Activated T-cell treated with anti-CD3 and anti-CD28 coated beads for 4 hours (primary cell): Measurements from ENCODE around the gene SPATA21.
"Not testable (repeated sequence)": the region's sequence is repeated elsewhere in the genome, so short reads cannot be mapped to it uniquely, and the experiment has no call there.

Experiments used
- DNase-seq: peaks from one replicate; pipeline ENCODE4 v3.0.0-alpha.2; 2020

The SPATA21 gene

DNA sequence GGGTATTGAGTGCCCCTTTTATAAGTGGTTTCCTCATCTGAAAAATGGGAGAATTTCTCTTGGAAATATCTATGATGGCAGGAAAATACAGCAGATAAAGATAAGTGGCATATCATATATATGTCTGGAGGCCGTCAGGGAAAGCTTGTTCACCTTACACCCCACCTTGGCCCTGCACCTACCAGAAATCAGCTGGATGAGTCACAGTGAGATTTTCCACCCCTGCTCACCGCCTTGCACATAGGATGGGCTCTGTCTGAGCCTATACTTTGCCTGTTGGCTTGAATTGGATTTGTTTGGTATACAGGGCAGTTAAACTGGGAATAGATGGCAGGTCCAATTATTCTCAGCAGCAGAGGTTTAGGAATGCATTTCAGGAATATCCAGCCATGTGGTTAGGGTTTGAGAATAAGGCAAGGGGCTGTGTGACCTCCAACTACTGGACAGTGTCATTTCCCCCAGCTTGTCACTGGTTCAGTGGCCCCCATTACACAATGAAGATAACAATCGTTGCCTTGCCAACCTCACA is at the start of gene SPATA21:
Gene SPATA21 (minus strand): TSS at position 479 of the 529 bp plus-strand sequence. CDS start 6,053 bp downstream, outside the sequence.
- no peak for DNase-seq

- not testable (repeated sequence) for DNase-seq
These were observed 49.8 kb upstream of the SPATA21 start for GRCh38 chr1:16487011-16487410.

- DNase-seq: not testable (repeated sequence)
These were observed 49.1 kb upstream of the SPATA21 start for GRCh38 chr1:16486316-16486715.

DNA sequence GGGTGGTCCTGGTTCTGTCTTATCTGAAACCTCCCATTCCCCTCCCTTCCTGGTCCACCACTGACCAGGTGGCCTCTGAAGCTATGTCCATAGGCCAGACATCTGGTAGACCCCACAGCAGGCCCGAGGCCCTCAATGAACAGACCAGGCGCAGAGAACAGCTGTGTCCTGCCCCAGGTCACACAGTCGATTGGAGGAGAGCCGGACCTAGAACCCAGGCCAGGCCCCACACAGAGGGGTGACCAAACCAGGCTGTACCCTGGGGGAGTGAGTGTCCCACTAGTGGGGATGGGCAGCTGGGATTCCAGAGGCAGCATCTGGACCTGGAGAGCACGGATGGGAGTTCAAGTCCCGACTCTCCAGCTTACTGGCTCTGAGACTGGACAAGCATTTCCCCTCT is 47.7 kb upstream of the SPATA21 start:
- DNase-seq: no peak

DNA sequence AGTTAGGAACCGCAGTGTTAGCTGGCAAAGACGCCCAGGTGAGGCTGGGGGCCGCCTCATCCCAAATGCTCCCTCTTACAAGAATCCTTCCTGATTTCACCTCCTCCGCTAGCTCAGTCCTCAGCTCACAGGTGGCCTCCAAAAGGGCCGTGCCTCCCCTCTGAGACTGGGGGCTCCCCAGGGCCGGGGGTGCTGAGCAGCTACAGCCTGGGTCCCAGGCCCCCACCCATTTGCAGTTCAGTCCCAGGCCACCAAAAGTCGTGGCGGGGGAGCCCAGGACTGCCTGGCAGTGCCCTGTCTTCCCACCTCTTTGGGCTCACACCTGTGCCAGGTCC is 47.2 kb upstream of the SPATA21 start:
- no peak for DNase-seq

DNA sequence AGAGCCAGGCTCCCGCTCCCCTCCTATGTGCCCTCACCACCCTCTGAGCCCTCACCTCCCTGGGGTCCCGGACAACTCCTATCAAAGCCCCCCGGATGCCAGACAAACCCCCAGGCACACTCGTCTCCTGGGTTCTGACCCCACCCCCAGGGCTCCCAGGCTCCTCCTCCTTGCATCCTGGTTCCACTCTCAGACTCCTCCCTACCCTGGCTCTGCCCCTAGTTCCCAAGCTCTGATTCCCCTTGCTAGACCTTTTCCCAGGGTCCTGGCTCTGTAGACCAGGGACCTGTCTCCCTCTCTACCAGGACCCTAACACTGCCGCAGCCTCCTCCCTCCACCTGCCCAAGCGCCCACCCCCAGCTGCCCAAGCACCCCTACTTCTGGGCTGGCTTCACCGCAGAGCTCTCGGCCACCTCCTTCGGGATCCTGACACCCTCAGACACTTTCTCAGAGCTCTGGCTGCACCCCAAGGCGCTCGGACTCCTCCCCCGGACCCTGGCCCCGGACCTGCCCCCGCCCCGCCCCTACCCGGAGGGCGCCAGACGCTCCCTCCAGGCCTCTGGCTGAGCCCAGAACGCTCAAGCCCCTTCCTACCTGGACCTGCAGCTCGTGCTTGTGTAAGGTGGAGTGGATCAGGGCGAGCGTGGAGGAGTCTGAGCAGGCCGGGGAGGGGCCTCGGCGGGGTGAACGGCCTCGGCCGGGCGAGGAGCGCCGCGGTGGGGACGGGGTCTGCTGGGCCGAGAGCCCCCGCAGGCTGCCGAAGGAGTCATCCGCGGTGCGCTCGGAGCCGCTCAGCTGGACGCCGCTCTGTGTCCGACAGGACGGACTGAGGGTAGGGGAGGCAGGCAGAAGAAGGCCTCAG is 46.6 kb upstream of the SPATA21 start:
- DNase-seq: not testable (repeated sequence)

DNA sequence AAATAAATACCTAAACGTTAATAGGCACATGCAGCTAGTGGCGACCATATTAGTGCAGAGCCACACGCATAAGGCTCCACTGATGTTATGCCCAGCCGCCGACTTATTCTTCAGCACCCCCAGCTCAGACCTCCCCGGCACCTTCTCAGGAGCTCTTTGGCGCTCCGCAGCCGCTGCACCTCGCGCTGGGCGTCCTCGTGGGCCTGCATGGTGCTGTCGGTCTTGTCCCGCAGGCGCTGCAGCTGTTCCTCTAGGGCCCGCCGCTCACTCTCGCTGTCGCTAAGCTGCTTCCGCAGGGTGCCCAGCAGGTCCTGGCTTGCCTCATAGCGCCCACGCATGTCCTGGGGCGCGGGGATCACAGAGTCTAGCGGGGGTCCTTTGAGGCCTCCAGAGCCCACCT is 45.9 kb upstream of the SPATA21 start:
- not testable (repeated sequence) for DNase-seq

DNA sequence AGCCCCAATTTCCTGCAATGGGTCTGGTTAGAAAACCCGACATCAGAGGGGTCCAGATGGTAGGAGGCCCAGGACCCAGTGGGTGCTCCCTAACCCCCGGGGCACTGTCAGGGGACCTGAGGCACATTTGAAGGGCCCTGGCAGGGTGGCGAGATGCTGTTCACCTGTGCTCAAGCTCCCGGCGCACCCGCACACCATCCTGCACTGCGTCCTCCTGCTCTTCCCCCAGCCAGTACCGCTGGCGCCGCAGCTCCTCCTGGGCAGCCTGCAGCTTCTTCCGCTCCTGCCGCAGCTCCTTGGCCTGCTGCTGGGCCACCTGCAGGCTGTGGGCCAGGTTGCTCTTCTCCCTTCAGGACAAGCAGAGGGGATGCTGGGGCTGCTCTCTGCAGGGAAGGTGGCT is 40.9 kb upstream of the SPATA21 start:
- no peak for DNase-seq

DNA sequence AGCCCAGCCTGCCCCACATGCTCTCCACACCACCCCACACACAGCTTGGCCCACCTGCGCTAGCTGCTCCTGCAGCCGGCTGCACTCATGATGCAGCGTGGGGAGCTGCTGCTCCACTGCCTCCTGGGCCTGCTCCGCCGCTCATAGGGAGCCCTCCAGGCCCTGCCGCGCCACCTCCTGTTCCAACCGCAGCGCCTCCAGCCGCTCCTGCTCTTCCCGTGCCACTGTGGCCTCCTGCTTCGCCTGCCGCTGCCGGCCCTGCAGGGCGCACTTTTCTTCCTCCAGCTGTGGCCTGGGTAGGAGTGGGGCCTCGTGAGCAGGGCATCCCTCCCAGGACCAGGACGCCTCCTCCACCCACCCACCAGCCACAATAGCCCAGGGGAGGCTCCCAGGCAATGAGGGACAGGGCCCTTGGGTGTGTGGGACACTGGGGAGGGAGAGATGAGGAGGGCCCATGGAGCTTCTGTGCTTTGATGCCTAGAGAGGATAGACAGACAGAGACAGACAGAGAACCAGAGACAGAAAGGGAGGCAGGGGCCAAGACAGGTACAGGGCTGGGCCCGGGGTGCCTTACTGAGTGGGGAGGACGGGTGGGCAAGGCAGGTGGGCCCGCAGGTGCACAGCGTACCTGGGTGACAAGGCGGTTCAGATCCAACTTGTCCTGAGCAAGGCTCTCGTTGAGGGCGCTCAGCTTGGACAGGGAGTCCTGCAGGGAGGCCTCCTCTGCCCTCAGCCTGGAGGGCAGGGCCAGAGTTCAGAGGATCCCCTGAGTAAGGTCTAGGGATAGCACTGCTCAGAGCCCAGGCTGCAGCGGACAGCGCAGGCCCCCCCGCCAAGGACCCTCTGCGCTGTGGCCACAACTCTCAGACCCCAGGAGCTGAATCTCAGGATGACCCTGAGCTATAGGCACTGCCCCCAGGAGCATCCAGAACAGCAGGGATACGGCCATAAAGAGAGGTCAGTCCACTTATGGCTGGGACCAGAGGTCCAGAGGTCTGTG is 38.8 kb upstream of the SPATA21 start:
- not testable (repeated sequence) for DNase-seq

DNA sequence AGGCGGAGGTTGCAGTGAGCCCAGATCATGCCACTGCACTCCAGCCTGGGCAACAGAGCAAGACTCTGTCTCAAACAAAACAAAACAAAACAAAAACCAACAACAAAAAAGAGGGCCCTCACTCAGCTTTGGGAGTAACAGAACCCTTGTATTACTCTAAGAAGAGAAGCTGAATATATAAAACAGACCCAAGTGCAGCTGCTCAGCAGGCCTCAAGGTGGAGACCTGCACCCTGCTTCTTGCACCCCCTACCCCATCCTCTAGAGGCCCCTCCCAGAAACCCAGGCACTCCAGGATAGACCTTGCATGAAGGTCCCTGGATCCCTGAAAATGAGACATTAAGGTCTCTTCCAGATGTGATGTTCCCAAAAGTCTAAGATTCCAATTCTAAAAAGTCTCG is 37.7 kb upstream of the SPATA21 start:
- not testable (repeated sequence) for DNase-seq

DNA sequence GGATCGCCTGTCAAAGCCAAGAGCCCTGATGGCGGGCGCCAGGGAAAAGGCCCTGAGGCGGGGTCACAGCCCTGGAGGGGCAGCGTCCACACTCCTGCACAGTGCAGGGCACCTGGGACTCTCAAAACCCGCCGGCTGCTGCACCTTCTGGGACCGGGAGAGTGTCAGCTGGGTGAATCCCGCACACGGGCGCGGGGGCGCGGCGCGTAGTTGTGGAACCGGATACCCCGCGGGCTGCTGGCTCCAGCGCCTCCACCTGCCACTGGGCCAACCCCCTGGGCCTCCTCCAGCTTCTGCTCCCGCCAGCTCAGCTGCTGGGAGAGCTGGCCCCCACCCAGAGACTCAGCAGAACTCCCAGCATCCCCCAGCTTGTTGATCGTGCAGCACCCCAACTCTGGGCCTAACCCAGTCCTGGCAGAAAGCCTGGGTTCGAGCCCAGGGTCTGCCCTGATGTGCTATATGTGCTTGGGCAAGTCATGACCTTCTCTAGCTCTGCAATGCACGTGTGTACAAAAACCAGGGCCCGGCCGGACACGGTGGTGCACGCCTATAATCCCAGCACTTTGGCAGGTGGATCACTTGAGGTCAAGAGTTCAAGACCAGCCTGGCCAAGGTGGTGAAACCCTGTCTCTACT is 37.1 kb upstream of the SPATA21 start:
- DNase-seq: no peak

DNA sequence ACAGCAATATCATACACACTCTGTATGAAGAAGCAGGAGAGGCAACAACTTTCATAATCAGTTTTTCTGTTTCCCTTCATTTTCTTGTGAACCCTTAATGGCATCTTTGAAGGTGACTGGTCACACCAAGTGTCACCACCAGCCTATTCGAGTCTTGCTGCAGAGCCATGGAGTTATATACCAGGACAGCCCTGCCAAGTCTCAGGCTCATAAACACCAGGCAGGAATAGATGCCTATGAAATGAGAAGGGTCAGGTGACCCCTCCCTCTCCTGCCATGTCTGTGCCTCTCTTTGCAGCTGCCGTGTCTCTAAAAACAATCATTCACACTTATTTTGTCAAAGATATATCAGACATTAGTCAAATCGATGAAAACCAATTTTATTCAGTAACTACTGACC is 31.3 kb upstream of the SPATA21 start:
- DNase-seq: no peak

- no peak for DNase-seq
These were observed 27.8 kb upstream of the SPATA21 start for GRCh38 chr1:16464917-16465625.

- DNase-seq: no peak
These were observed 25.6 kb upstream of the SPATA21 start for GRCh38 chr1:16462773-16463330.

DNA sequence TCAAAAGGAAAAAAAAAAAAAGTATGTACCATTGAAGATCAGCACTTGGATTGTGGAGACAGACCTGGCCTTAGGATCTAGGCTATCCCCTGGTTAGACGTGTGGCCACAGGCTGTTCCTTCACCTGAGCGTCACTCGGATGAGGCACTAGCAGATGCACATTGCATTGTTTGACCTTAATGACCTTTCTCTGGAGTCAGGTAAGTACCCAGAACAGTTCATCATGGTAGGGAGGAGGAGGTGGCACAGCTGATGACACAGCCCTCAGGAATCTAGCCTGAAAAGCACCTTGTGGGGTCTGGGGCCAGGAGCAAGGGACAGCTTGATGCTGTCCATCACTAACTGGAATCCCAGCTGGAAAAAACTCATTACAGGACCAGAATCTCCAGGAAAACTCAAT is 24.5 kb upstream of the SPATA21 start:
- no peak for DNase-seq

DNA sequence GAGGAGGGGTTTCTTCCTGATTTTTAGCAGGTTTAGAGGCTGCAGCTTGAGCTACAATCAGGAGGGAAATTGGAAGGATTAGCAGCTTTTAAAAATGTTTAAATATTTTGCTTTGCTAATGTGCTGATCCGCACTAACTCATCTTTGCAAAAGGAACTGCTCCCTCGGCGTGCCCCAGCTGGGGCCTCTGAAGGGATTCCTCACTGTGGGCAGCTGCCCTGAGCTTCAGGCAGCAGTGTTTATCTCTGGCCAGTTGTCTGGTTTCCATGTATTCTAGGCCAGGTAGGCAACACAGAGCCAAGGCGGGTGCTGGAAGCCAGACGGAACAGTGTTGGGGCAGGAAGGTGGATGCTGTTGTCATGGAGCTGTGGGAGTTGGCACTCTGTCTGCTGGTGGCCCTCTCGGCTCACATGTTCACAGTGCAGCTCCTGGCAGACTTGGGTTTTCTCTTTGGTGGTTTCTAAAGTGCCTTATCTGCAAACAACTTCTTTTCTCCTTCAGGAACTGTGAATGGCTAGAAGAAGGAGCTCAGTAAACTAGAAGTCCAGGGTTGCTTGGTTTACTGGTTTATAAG is 22.2 kb upstream of the SPATA21 start:
- DNase-seq: no peak

DNA sequence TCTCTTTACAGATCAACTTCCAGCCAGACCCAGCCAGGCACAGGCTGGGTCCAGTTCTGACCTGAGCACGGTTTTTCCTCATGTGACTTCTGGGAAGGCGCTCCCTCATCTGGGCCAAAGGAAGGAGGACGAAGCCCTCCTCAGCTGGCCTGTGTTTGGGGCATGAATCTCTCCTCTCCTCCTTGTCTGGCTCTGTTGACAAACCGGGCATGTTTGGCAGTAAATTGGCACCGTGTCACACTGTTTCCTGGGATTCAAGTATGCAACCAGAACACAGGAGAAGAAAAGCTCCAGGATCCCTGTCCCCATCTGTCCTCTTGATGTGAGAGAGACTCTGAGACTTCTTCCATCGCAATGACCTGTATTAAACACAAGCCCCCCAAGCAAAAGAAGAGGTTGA is 21.6 kb upstream of the SPATA21 start:
- no peak for DNase-seq

DNA sequence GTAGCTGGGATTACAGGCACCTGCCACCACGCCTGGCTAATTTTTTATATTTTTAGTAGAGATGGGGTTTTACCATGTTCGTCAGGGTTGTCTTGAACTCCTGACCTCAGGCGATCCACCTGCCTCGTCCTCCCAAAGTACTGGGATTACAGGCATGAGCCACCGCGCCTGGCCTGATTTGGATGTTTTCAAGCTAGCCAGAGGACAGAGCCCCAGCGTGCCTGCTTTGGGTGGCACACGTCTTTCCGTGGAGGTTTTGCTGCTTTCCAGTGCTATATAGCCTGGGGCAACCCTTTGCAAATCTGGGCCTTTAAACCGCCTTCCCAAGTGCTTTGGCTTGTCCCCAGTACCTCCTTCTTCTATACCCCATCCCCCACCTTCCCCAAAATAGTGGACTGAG is 18.9 kb upstream of the SPATA21 start:
- DNase-seq: not testable (repeated sequence)

DNA sequence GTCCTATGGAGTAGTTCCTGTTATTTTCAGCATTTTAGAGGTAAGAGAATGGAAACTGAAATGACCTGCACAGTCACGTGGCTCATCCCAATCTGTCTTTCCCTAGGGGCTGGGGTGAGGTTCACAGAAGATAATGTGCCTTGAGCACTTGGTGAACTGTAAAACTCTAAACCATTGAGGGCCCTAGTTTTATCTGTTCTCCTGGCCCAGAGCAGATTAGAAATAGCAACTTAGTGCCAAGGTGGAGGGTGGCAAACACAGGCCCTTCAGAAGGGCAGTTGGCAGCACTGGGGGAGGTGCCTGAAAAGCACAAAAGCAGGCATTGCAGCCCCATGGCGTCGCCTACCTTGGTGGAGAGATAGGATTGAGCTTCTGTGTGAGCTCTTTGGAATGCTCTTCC is 17.7 kb upstream of the SPATA21 start:
- not testable (repeated sequence) for DNase-seq

- DNase-seq: no peak
These were observed 14.8 kb upstream of the SPATA21 start for GRCh38 chr1:16451841-16452528.
